Lower leg skin (tissue), 4 donors: Measurements from ENCODE around the gene ISL2. TPM values are rescaled to one million over a fixed set of nuclear protein-coding genes. Genes with fewer than 3 reads are reported as not detected.

Source experiments
- DNase-seq, 2 donors: peaks; one replicate each; pipeline ENCODE4 v3.0.0-alpha.2; 2019; ENCODE audit warnings: low spot score in 2 of 2
- H3K4me3 ChIP-seq: fragments of 200-600 bp; sonication (generic); 2 replicates; pipeline ENCODE4 v1.5.1; 2017; ENCODE audit warnings: mild to moderate bottlenecking, low read depth; ENCODE audit not compliant: poor library complexity, severe bottlenecking
- POLR2A ChIP-seq, 2 donors: fragments of 450-650 bp; IDR thresholded peaks; one replicate each; pipeline ENCODE4 v1.6.1; 2016 to 2017; ENCODE audit warnings: antibody characterized with exemption in 2 of 2, mild to moderate bottlenecking in 1 of 2, moderate library complexity in 1 of 2
- WGBS, 2 donors: methylation state at CpG; one replicate each; pipeline ENCODE4 v1.1.5; 2018; 5-methylcytosine and 5-hydroxymethylcytosine counted together
- intact Hi-C: fragments of 100-400 bp; cut with DNase I; formaldehyde crosslinking; loops from one replicate; pipeline ENCODE4 v1.15.0; 2023; ENCODE audit warnings: low total_unique reads
- total RNA-seq, 4 donors: library from RNA; depleted of rRNA; stranded (reverse); fragments of >200 nt; gene quantifications; one replicate each; pipeline ENCODE4 v1.1.0, GENCODE V29; 2016
- TF ChIP-seq, protein P1 (sequence below), 3 donors: fragments of 450-650 bp; IDR thresholded peaks; one replicate each; pipeline ENCODE4 v1.5.1; 2016; ENCODE audit warnings: antibody characterized with exemption in 3 of 3, mild to moderate bottlenecking in 3 of 3, moderate library complexity in 2 of 3

The ISL2 gene
- total RNA-seq, 4 donors from 2014 or later, result not detected

DNA sequence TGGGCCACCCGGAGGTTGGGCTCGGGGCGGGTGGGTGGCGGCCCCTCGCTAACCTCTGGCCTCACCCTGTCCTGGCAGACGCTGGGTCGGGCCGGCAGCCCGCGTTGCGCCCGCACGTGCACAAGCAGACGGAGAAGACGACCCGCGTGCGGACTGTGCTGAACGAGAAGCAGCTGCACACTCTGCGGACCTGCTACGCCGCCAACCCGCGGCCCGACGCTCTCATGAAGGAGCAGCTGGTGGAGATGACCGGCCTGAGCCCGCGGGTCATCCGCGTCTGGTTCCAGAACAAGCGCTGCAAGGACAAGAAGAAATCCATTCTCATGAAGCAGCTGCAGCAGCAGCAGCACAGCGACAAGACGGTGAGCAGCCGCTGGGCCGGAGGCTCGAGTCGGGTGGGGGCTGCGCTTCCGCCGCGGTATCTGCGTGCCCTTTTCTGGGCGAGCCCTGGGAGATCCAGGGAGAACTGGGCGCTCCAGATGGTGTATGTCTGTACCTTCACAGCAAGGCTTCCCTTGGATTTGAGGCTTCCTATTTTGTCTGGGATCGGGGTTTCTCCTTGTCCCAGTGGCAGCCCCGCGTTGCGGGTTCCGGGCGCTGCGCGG is 3.7 kb downstream of the ISL2 start:
- H3K4me3 ChIP-seq, result peak overlapping the region; percentile 1
- WGBS, 2 donors, result 3 to 5% methylated on average over 21 to 42 of the region's 53 CpGs
- peak in 1 of 2 donors; percentile 86 for DNase-seq
- intact Hi-C loops, result no loop called here
- TF ChIP-seq, protein P1, sequence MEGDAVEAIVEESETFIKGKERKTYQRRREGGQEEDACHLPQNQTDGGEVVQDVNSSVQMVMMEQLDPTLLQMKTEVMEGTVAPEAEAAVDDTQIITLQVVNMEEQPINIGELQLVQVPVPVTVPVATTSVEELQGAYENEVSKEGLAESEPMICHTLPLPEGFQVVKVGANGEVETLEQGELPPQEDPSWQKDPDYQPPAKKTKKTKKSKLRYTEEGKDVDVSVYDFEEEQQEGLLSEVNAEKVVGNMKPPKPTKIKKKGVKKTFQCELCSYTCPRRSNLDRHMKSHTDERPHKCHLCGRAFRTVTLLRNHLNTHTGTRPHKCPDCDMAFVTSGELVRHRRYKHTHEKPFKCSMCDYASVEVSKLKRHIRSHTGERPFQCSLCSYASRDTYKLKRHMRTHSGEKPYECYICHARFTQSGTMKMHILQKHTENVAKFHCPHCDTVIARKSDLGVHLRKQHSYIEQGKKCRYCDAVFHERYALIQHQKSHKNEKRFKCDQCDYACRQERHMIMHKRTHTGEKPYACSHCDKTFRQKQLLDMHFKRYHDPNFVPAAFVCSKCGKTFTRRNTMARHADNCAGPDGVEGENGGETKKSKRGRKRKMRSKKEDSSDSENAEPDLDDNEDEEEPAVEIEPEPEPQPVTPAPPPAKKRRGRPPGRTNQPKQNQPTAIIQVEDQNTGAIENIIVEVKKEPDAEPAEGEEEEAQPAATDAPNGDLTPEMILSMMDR (IDR thresholded peaks at IDR 0.05), result no peak
- no peak for TF ChIP-seq POLR2A (IDR thresholded peaks at IDR 0.05)

GRCh38 chr15:76340803-76341365 is 4.3 kb downstream of the ISL2 start:
- DNase-seq, result peak in 1 of 2 donors; percentile 87
- intact Hi-C loops, result no loop called here
- WGBS, 2 donors, result 1% methylated on average over 21 to 33 of the region's 35 CpGs
- TF ChIP-seq POLR2A (IDR thresholded peaks at IDR 0.05), result no peak
- TF ChIP-seq, protein P1 (IDR thresholded peaks at IDR 0.05), result no peak
- H3K4me3 ChIP-seq, result no peak overlapping the region

DNA sequence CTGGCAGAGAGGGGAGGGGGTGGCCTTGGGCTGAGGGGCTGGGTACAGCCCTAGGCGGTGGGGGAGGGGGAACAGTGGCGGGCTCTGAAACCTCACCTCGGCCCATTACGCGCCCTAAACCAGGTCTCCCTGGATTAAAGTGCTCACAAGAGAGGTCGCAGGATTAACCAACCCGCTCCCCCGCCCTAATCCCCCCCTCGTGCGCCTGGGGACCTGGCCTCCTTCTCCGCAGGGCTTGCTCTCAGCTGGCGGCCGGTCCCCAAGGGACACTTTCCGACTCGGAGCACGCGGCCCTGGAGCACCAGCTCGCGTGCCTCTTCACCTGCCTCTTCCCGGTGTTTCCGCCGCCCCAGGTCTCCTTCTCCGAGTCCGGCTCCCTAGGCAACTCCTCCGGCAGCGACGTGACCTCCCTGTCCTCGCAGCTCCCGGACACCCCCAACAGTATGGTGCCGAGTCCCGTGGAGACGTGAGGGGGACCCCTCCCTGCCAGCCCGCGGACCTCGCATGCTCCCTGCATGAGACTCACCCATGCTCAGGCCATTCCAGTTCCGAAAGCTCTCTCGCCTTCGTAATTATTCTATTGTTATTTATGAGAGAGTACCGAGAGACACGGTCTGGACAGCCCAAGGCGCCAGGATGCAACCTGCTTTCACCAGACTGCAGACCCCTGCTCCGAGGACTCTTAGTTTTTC is 4.9 kb downstream of the ISL2 start:
- TF ChIP-seq, protein P1 (IDR thresholded peaks at IDR 0.05), result no peak
- no peak for TF ChIP-seq POLR2A (IDR thresholded peaks at IDR 0.05)
- 1 to 2% methylated on average over 31 to 41 of the region's 42 CpGs for WGBS, 2 donors
- DNase-seq, result no peak
- no peak overlapping the region for H3K4me3 ChIP-seq
- intact Hi-C loops, result no loop called here

DNA sequence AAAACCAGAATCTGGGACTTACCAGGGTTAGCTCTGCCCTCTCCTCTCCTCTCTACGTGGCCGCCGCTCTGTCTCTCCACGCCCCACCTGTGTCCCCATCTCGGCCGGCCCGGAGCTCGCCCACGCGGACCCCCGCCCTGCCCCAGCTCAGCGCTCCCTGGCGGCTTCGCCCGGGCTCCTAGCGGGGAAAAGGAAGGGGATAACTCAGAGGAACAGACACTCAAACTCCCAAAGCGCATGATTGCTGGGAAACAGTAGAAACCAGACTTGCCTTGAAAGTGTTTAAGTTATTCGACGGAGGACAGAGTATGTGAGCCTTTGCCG is 5.4 kb downstream of the ISL2 start:
- no peak overlapping the region for H3K4me3 ChIP-seq
- intact Hi-C loops, result no loop called here
- peak in 1 of 2 donors; percentile 84 for DNase-seq
- WGBS, 2 donors, result 5% methylated on average over 20 of the region's 20 CpGs
- TF ChIP-seq, protein P1 (IDR thresholded peaks at IDR 0.05), result no peak
- no peak for TF ChIP-seq POLR2A (IDR thresholded peaks at IDR 0.05)

DNA sequence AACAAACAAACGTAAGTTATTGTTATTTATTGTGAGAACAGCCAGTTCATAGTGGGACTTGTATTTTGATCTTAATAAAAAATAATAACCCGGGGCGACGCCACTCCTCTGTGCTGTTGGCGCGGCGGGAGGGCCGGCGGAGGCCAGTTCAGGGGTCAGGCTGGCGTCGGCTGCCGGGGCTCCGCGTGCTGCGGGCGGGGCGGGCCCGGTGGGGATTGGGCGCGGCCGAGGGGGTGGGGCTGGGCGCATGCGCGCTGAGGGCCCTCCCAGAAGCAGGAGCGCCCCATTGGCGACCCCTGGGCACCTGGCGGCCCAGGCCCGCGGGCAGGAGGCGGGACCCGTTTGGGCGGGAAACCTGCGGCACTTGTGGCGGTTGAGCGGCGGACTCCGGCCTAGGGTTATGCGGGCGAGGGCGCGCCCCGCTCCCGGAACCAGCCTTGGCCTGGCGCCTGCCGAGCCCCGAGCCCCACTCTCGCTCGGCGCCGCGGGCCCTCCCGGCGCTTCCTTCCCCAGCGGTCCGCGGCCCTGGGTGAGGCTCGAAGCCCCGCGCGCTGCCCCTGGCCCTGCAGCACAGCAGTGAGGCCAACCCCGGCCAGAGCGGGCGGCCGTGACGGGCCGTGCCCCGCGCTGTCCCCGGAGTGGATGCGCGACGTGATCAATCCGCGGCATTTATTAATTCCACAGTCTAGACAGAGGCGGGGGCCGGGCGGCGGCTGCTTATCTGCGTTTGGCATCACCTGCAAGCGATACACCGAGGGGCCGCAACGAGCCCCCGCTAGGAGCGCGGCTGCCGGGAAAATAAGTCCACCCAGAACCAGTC is 6.0 kb downstream of the ISL2 start:
- TF ChIP-seq, protein P1 (IDR thresholded peaks at IDR 0.05), result no peak
- no peak for TF ChIP-seq POLR2A (IDR thresholded peaks at IDR 0.05)

More for the DNA sequence above, 6.0 kb downstream of the ISL2 start:
- H3K4me3 ChIP-seq, result no peak overlapping the region
- intact Hi-C loops, result no loop called here
- DNase-seq, result no peak
- WGBS, 2 donors, result 6% methylated on average over 38 to 79 of the region's 87 CpGs
